Activated CD8-positive, alpha-beta memory T cell treated with anti-CD3 and anti-CD28 coated beads for 24 hours (primary cell): Measurements from ENCODE around the gene HELB.

Source experiments
- DNase-seq: peaks from one replicate; pipeline ENCODE4 v3.0.0-alpha.2; 2020

Gene HELB

GRCh38 chr12:66367015-66367667, 64.8 kb downstream of the HELB start:
- DNase-seq: no peak

GRCh38 chr12:66371982-66372381, 69.7 kb downstream of the HELB start:
- DNase-seq: no peak

GRCh38 chr12:66375560-66375959, 73.3 kb downstream of the HELB start:
- no peak for DNase-seq

- DNase-seq: no peak
Measured at GRCh38 chr12:66379616-66380015, 77.3 kb downstream of the HELB start.

GRCh38 chr12:66380769-66381535, 78.7 kb downstream of the HELB start:
- DNase-seq: no peak

GRCh38 chr12:66387117-66387516, 84.8 kb downstream of the HELB start:
- no peak for DNase-seq
